ENCODE data around the gene KCNF1. TPM values are rescaled to one million over a fixed set of nuclear protein-coding genes. Genes with fewer than 3 reads are reported as not detected.
A peak's percentile ranks its signal among the peaks of the same experiment; 100 is the strongest.

KCNF1 gene
- total and polyA plus RNA-seq, 2 of the 8 experiments (the other 6 are each of a cell fraction or from before 2014, with no cell fraction given) = 0.48 to 1.5 TPM

- Histone ChIP-seq H4K91ac (replicated peaks; ENCODE audit: insufficient read length, low read length) (no peak overlapping the region), H3K4ac (replicated peaks; ENCODE audit: insufficient read length, low read depth, low read length) (no peak overlapping the region), H4K5ac (ENCODE audit: insufficient read length, low read depth, low read length) (no peak overlapping the region), H3K23me2 (ENCODE audit: low read depth, low read length) (no peaks in the 10 kb centered on the region), H3K23ac (ENCODE audit: insufficient read length) (no peak overlapping the region), H2BK5ac (ENCODE audit: low read depth, low read length) (no peak overlapping the region), H2BK15ac (ENCODE audit: low read length) (no peak overlapping the region), H3K79me2 (ENCODE audit: control insufficient read depth in 1 of 2, insufficient read depth in 2 of 2, low read length in 2 of 2) (no peaks in the 10 kb centered on the region), H3K4me1 (replicated peaks in 1 of 4; ENCODE audit: control insufficient read depth in 3 of 4, insufficient read depth in 4 of 4, low read length in 3 of 4) (no peaks in the 10 kb centered on the region; a peak in 1 of 7 replicates), H2BK120ac (replicated peaks; ENCODE audit: low read depth, low read length) (no peak overlapping the region), H2BK12ac (ENCODE audit: low read depth, low read length) (peak overlapping the region; percentile 68; the same call in 1 of the 2 replicates), H3K36me3 (ENCODE audit: control insufficient read depth in 2 of 4, insufficient read depth in 4 of 4, low read length in 3 of 4) (no peaks in the 10 kb centered on the region), H2BK20ac (ENCODE audit: low read length) (no peak overlapping the region), H3K27ac (ENCODE audit: low read depth, low read length) (no peak overlapping the region), H2AK5ac (ENCODE audit: low read depth, low read length) (no peak overlapping the region), H2AFZ (ENCODE audit: low read length) (no peak overlapping the region; the same call in 1 of the 2 replicates), H4K8ac (ENCODE audit: extremely low read depth, insufficient read depth, low read length) (no peak overlapping the region; the same call in 1 of the 2 replicates), H3K56ac (replicated peaks; ENCODE audit: insufficient read length, low read depth, low read length) (no peak overlapping the region), H3K27me3 (replicated peaks in 1 of 4; ENCODE audit: control insufficient read depth in 3 of 4, extremely low read depth in 1 of 4, insufficient read depth in 3 of 4, low read length in 3 of 4) (no peaks in the 10 kb centered on the region), H3K4me3 (ENCODE audit: extremely low read depth in 1 of 4, insufficient read depth in 2 of 4, low read depth in 3 of 4, low read length in 4 of 4) (no peak overlapping the region), H3K9ac (replicated peaks in 1 of 4; ENCODE audit: extremely low read depth in 1 of 4, low read depth in 3 of 4, low read length in 3 of 4) (no peak overlapping the region), H3K18ac (ENCODE audit: extremely low read depth, low read length) (no peak overlapping the region), H3K9me3 (ENCODE audit: insufficient read depth in 2 of 2, low read depth in 1 of 2, low read length in 1 of 2) (no peaks in the 10 kb centered on the region), H4K20me1 (replicated peaks in 1 of 2; ENCODE audit: control insufficient read depth in 1 of 2, insufficient read depth in 2 of 2, low read length in 2 of 2) (no peaks in the 10 kb centered on the region), H3K4me2 (ENCODE audit: insufficient read depth in 1 of 2, low read depth in 2 of 2, low read length in 2 of 2) (no peak overlapping the region), H3K14ac (ENCODE audit: insufficient read length) (no peak overlapping the region), H3K79me1 (ENCODE audit: low read depth, low read length) (no peaks in the 10 kb centered on the region)
- CTCF ChIA-PET (ENCODE audit: partially characterized antibody) = interaction anchor here (0.6 to 1.7 kb wide), 7 partner anchors 13 to 172 kb away, joined by 3 to 4 read pairs (median 3); a partner anchor contains a TSS
- DNase-seq (ENCODE audit: low read depth in 1 of 2, low spot score in 2 of 2) (no peak), FAIRE-seq (no peak)
- POLR2A ChIA-PET (ENCODE audit: partially characterized antibody) = no interaction called here
- no peak for TF ChIP-seq TAF1 (IDR thresholded peaks at IDR 0.05; ENCODE audit: low read depth, low read length)
- no peak for TF ChIP-seq POLR2A (IDR thresholded peaks at IDR 0.05; ENCODE audit: control extremely low read depth in 1 of 2, low read depth in 2 of 2, low read length in 2 of 2)
- no peak for TF ChIP-seq SIN3A (conservative IDR thresholded peaks at IDR 0.05 in 1 of 2, IDR thresholded peaks at IDR 0.05 in 1 of 2; ENCODE audit: low read depth in 1 of 2, low read length in 2 of 2)
- no peak for TF ChIP-seq KDM5A (IDR thresholded peaks at IDR 0.05; ENCODE audit: low read length)
- no peak for TF ChIP-seq CEBPB (IDR thresholded peaks at IDR 0.05; ENCODE audit: low read depth, low read length)
- no peak for TF ChIP-seq RXRA (IDR thresholded peaks at IDR 0.05; ENCODE audit: insufficient read depth, low read depth, low read length)
- 88% methylated on average over 35 of the region's 58 CpGs; no CpG with 5 or more reads in 1 of the 2 experiments for WGBS, 2 experiments (ENCODE audit: extremely low coverage in 1 of 2, insufficient coverage in 1 of 2, insufficient read length in 1 of 2, insufficient replicate concordance in 2 of 2, low coverage in 1 of 2, low lambda C conversion rate in 2 of 2, missing lambda C conversion rate in 1 of 2)
Measured at GRCh38 chr2:10960606-10961489, 49.1 kb downstream of the KCNF1 start.
